Breast epithelium (tissue), 4 donors: Measurements from ENCODE around the gene CA9. TPM values are rescaled to one million over a fixed set of nuclear protein-coding genes. Genes with fewer than 3 reads are reported as not detected.

Experiments used
- DNase-seq, 2 donors: peaks; one replicate each; pipeline ENCODE4 v3.0.0-alpha.2; 2019; ENCODE audit warnings: low spot score in 2 of 2
- H3K27ac ChIP-seq, 2 donors: fragments of 200-600 bp; sonication (generic) in 1 of 2; one replicate each; pipeline ENCODE4 v1.5.1; 2016 to 2019; ENCODE audit warnings: mild to moderate bottlenecking in 1 of 2
- H3K27me3 ChIP-seq, 2 donors: fragments of 200-600 bp; sonication (generic) in 1 of 2; one replicate each; pipeline versions ENCODE4 v1.5.1 to v1.6.0; 2017 to 2019; ENCODE audit warnings: control low read depth in 1 of 2, mild to moderate bottlenecking in 1 of 2
- H3K36me3 ChIP-seq: fragments of 200-600 bp; one replicate; pipeline ENCODE4 v1.5.1; 2019
- H3K4me1 ChIP-seq, 2 donors: fragments of 200-600 bp; sonication (generic); one replicate each; pipeline ENCODE4 v1.5.1; 2016 to 2019; ENCODE audit warnings: control low read depth in 1 of 2
- H3K4me3 ChIP-seq, 3 donors: fragments of 200-600 bp; sonication (generic); 1 replicate in 2 of 3; 2 replicates in 1 of 3; pipeline ENCODE4 v1.5.1; 2016 to 2019; ENCODE audit warnings: mild to moderate bottlenecking in 3 of 3, moderate library complexity in 2 of 3
- H3K9me3 ChIP-seq, 2 donors: fragments of 200-600 bp; sonication (generic) in 1 of 2; one replicate each; pipeline ENCODE4 v1.5.1; 2016 to 2019; ENCODE audit warnings: control low read depth in 1 of 2
- CTCF ChIP-seq, 3 donors: fragments of 450-650 bp; IDR thresholded peaks; one replicate each; pipeline ENCODE4 v1.5.1; 2016 to 2017; ENCODE audit warnings: antibody characterized with exemption in 3 of 3, mild to moderate bottlenecking in 3 of 3, moderate library complexity in 3 of 3
- POLR2A ChIP-seq: fragments of 450-650 bp; IDR thresholded peaks from one replicate; pipeline ENCODE4 v1.6.1; 2016; ENCODE audit warnings: antibody characterized with exemption, mild to moderate bottlenecking, moderate library complexity
- POLR2AphosphoS5 ChIP-seq, 3 donors: sonication (generic); formaldehyde crosslinking; IDR thresholded peaks; one replicate each; pipeline ENCODE4 v1.6.1; 2017; ENCODE audit warnings: antibody characterized with exemption in 3 of 3
- intact Hi-C: fragments of 100-400 bp; cut with DNase I; formaldehyde crosslinking; loops from one replicate; pipeline ENCODE4 v1.15.1; 2023; ENCODE audit warnings: low total_unique reads
- total RNA-seq, 3 donors: library from RNA; depleted of rRNA; stranded (reverse); fragments of >200 nt; gene quantifications; one replicate each; pipeline ENCODE4 v1.1.0, GENCODE V29; 2016

Gene CA9
- total RNA-seq, 3 donors from 2014 or later: 0.16 to 5.0 TPM; not detected in 1

- Histone ChIP-seq H3K4me3 (no peak overlapping the region), H3K27me3 (no peaks in the 10 kb centered on the region), H3K36me3 (no peaks in the 10 kb centered on the region), H3K4me1 (peaks cover 0 to 4% of the 10 kb centered on the region in 2 donors), H3K9me3 (no peaks in the 10 kb centered on the region), H3K27ac (no peak overlapping the region)
- intact Hi-C loops: no loop called here
- no peak for DNase-seq
- no peak for TF ChIP-seq POLR2AphosphoS5 (IDR thresholded peaks at IDR 0.05)
- TF ChIP-seq POLR2A: no peak
- TF ChIP-seq CTCF (IDR thresholded peaks at IDR 0.05): no peak
Observed at GRCh38 chr9:35674025-35674361, 265 bp downstream of the CA9 start.

GRCh38 chr9:35675204-35675603, 1.5 kb downstream of the CA9 start:
- no peak for DNase-seq
- Histone ChIP-seq H3K4me1 (peaks cover 0 to 4% of the 10 kb centered on the region in 2 donors), H3K27ac (no peak overlapping the region), H3K4me3 (peak overlapping the region; percentile 41 to 77 (median 57)), H3K9me3 (no peaks in the 10 kb centered on the region), H3K36me3 (no peaks in the 10 kb centered on the region), H3K27me3 (no peaks in the 10 kb centered on the region)
- intact Hi-C loops: no loop called here
- no peak for TF ChIP-seq CTCF (IDR thresholded peaks at IDR 0.05)
- TF ChIP-seq POLR2A: no peak
- TF ChIP-seq POLR2AphosphoS5 (IDR thresholded peaks at IDR 0.05): no peak

GRCh38 chr9:35675732-35676392, 2.1 kb downstream of the CA9 start:
- Histone ChIP-seq H3K27me3 (no peaks in the 10 kb centered on the region), H3K27ac (no peak overlapping the region), H3K4me3 (peak overlapping the region; percentile 41 to 77 (median 57)), H3K4me1 (peaks cover 0 to 4% of the 10 kb centered on the region in 2 donors), H3K36me3 (no peaks in the 10 kb centered on the region), H3K9me3 (no peaks in the 10 kb centered on the region)
- intact Hi-C loops: no loop called here
- no peak for DNase-seq
- TF ChIP-seq CTCF (IDR thresholded peaks at IDR 0.05) (no peak), POLR2AphosphoS5 (IDR thresholded peaks at IDR 0.05) (no peak), POLR2A (no peak)

- Histone ChIP-seq H3K27ac (no peak overlapping the region), H3K36me3 (no peaks in the 10 kb centered on the region), H3K4me1 (peaks cover 0 to 4% of the 10 kb centered on the region in 2 donors), H3K27me3 (no peaks in the 10 kb centered on the region), H3K4me3 (no peak overlapping the region), H3K9me3 (no peaks in the 10 kb centered on the region)
- intact Hi-C loops: no loop called here
- TF ChIP-seq POLR2AphosphoS5 (IDR thresholded peaks at IDR 0.05) (no peak), POLR2A (no peak), CTCF (IDR thresholded peaks at IDR 0.05) (no peak)
- no peak for DNase-seq
Observed at GRCh38 chr9:35679091-35679490, 5.4 kb downstream of the CA9 start.

GRCh38 chr9:35679766-35680330, 6.1 kb downstream of the CA9 start:
- intact Hi-C loops: no loop called here
- no peaks in the 10 kb centered on the region for H3K27me3 ChIP-seq
- no peak for TF ChIP-seq POLR2AphosphoS5 (IDR thresholded peaks at IDR 0.05)
- TF ChIP-seq POLR2A: no peak
- no peak for TF ChIP-seq CTCF (IDR thresholded peaks at IDR 0.05)
- DNase-seq: no peak
- H3K36me3 ChIP-seq: no peaks in the 10 kb centered on the region
- no peaks in the 10 kb centered on the region for H3K9me3 ChIP-seq
- H3K27ac ChIP-seq: no peak overlapping the region
- H3K4me1 ChIP-seq: peaks cover 0 to 4% of the 10 kb centered on the region in 2 donors
- H3K4me3 ChIP-seq: no peak overlapping the region
